H9 (cell line): ENCODE data around the gene TMPRSS7. TPM values are rescaled to one million over a fixed set of nuclear protein-coding genes. Genes with fewer than 3 reads are reported as not detected.

Experiments
- DNase-seq: peaks from one replicate; pipeline ENCODE4 v3.0.0-alpha.2; 2017
- H2AFZ ChIP-seq: one replicate; pipeline ENCODE4 v1.6.1; 2013; ENCODE audit warnings: mild to moderate bottlenecking, low read length, control low read depth, moderate library complexity
- H2AK5ac ChIP-seq: 2 replicates; pipeline ENCODE4 v1.6.1; 2013; ENCODE audit warnings: low read length, control low read depth, mixed read lengths; ENCODE audit not compliant: insufficient read length
- H2BK120ac ChIP-seq: one replicate; pipeline ENCODE4 v1.6.1; 2013; ENCODE audit warnings: low read depth, mild to moderate bottlenecking, low read length, control low read depth, inconsistent platforms; ENCODE audit not compliant: poor library complexity, severe bottlenecking
- H2BK12ac ChIP-seq: 2 replicates; pipeline ENCODE4 v1.6.1; 2013; ENCODE audit warnings: low read length, control low read depth, mixed read lengths, low read depth; ENCODE audit not compliant: insufficient read length
- H2BK15ac ChIP-seq: 2 replicates; pipeline ENCODE4 v1.6.1; 2013; ENCODE audit warnings: low read depth, low read length, control low read depth
- H2BK20ac ChIP-seq: one replicate; pipeline ENCODE4 v1.6.1; 2013; ENCODE audit warnings: low read depth, mild to moderate bottlenecking, low read length, control low read depth, inconsistent platforms; ENCODE audit not compliant: poor library complexity, severe bottlenecking
- H2BK5ac ChIP-seq: 2 replicates; pipeline ENCODE4 v1.6.1; 2013; ENCODE audit warnings: low read length, control low read depth, mixed read lengths; ENCODE audit not compliant: insufficient read length
- H3K14ac ChIP-seq: 2 replicates; pipeline ENCODE4 v1.6.1; 2013; ENCODE audit warnings: low read length, control low read depth; ENCODE audit not compliant: insufficient read depth
- H3K18ac ChIP-seq: 2 replicates; pipeline ENCODE4 v1.6.1; 2013; ENCODE audit warnings: low read depth, mild to moderate bottlenecking, mixed read lengths, low read length, control low read depth; ENCODE audit not compliant: insufficient read length
- H3K23ac ChIP-seq: 2 replicates; pipeline ENCODE4 v1.6.1; 2013; ENCODE audit warnings: low read length, control low read depth, mixed read lengths, low read depth; ENCODE audit not compliant: insufficient read length
- H3K23me2 ChIP-seq: 2 replicates; pipeline ENCODE4 v1.6.1; 2013; ENCODE audit warnings: low read depth, mild to moderate bottlenecking, mixed read lengths, low read length, control low read depth; ENCODE audit not compliant: insufficient read length, poor library complexity, severe bottlenecking
- H3K27ac ChIP-seq: 2 replicates; pipeline ENCODE4 v1.5.1; 2013; ENCODE audit warnings: low read length, control low read depth, mixed read lengths, low read depth; ENCODE audit not compliant: insufficient read length
- H3K27me3 ChIP-seq: 2 replicates; pipeline ENCODE4 v1.6.1; 2013; ENCODE audit warnings: low read length, control low read depth, inconsistent platforms; ENCODE audit not compliant: insufficient read depth
- H3K4ac ChIP-seq: 2 replicates; pipeline ENCODE4 v1.6.1; 2013; ENCODE audit warnings: low read depth, mild to moderate bottlenecking, control low read depth, inconsistent platforms, low read length, moderate library complexity
- H3K4me1 ChIP-seq: 2 replicates; pipeline ENCODE4 v1.6.1; 2013; ENCODE audit warnings: low read length, control low read depth, inconsistent platforms; ENCODE audit not compliant: insufficient read depth
- H3K4me2 ChIP-seq: 2 replicates; pipeline ENCODE4 v1.6.1; 2013; ENCODE audit warnings: low read length, control low read depth, mixed read lengths; ENCODE audit not compliant: insufficient read length, insufficient read depth
- H3K56ac ChIP-seq: 2 replicates; pipeline ENCODE4 v1.6.1; 2013; ENCODE audit warnings: low read depth, mild to moderate bottlenecking, mixed read lengths, low read length, control low read depth; ENCODE audit not compliant: insufficient read length
- H3K79me1 ChIP-seq: 2 replicates; pipeline ENCODE4 v1.6.1; 2013; ENCODE audit warnings: low read depth, mild to moderate bottlenecking, moderate library complexity, low read length, control low read depth, inconsistent platforms; ENCODE audit not compliant: insufficient read depth, poor library complexity, severe bottlenecking
- H3K79me2 ChIP-seq: 2 replicates; pipeline ENCODE4 v1.6.1; 2013; ENCODE audit warnings: low read length, control low read depth, inconsistent platforms; ENCODE audit not compliant: insufficient read depth
- H3K9ac ChIP-seq: 2 replicates; pipeline ENCODE4 v1.6.1; 2013; ENCODE audit warnings: low read length, control low read depth, mixed read lengths; ENCODE audit not compliant: insufficient read length; ENCODE audit errors: extremely low read depth
- H3K9me3 ChIP-seq: one replicate; pipeline ENCODE4 v1.6.1; 2013; ENCODE audit warnings: low read depth, low read length, inconsistent platforms; ENCODE audit not compliant: control insufficient read depth
- H3T11ph ChIP-seq: one replicate; pipeline ENCODE4 v1.6.1; 2013; ENCODE audit warnings: mild to moderate bottlenecking, low read length, control low read depth, inconsistent platforms
- H4K20me1 ChIP-seq: one replicate; pipeline ENCODE4 v1.6.1; 2013; ENCODE audit not compliant: control insufficient read depth, insufficient read length, insufficient read depth
- H4K5ac ChIP-seq: 2 replicates; pipeline ENCODE4 v1.6.1; 2013; ENCODE audit warnings: low read depth, mild to moderate bottlenecking, mixed read lengths, low read length, control low read depth; ENCODE audit not compliant: insufficient read length
- H4K8ac ChIP-seq: replicated peaks from 2 replicates; pipeline ENCODE4 v1.6.1; 2013; ENCODE audit warnings: low read length, control low read depth, mixed read lengths, low read depth; ENCODE audit not compliant: insufficient read length
- H4K91ac ChIP-seq: 2 replicates; pipeline ENCODE4 v1.6.1; 2013; ENCODE audit warnings: low read depth, mild to moderate bottlenecking, moderate library complexity, mixed read lengths, low read length, control low read depth; ENCODE audit not compliant: insufficient read length
- H3K27ac Mint-ChIP-seq, 3 experiments: 2 replicates in 2 of 3; 3 replicates in 1 of 3; pipeline ENCODE4 v1.8.0; 2020 to 2021; ENCODE audit warnings: mixed read lengths in 3 of 3, mild to moderate bottlenecking in 1 of 3, moderate library complexity in 1 of 3
- H3K27me3 Mint-ChIP-seq: 2 replicates; pipeline ENCODE4 v1.8.0; 2021; ENCODE audit warnings: low read depth, mild to moderate bottlenecking, moderate library complexity, mixed read lengths
- H3K36me3 Mint-ChIP-seq, 3 experiments: 2 replicates in 2 of 3; 3 replicates in 1 of 3; pipeline ENCODE4 v1.8.0; 2020 to 2021; ENCODE audit warnings: low read depth in 3 of 3, mixed read lengths in 3 of 3; ENCODE audit not compliant: insufficient read depth in 1 of 3
- H3K4me1 Mint-ChIP-seq, 2 experiments: 2 replicates each; pipeline ENCODE4 v1.8.0; 2020; ENCODE audit warnings: mixed read lengths in 2 of 2
- H3K4me3 Mint-ChIP-seq, 2 experiments: 2 replicates in 1 of 2; 3 replicates in 1 of 2; pipeline ENCODE4 v1.8.0; 2020 to 2021; ENCODE audit warnings: mild to moderate bottlenecking in 2 of 2, mixed read lengths in 2 of 2, moderate library complexity in 1 of 2
- H3K9me3 Mint-ChIP-seq, 2 experiments: 2 replicates in 1 of 2; 3 replicates in 1 of 2; pipeline ENCODE4 v1.8.0; 2020; ENCODE audit warnings: mild to moderate bottlenecking in 2 of 2, mixed read lengths in 2 of 2, moderate library complexity in 1 of 2
- CTCF ChIP-seq: fragments of 200-600 bp; sonication (generic); conservative IDR thresholded peaks from 3 replicates; pipeline ENCODE4 v1.8.0; 2021; ENCODE audit warnings: antibody characterized with exemption, mild to moderate bottlenecking
- whole genome bisulfite sequencing: extraction: QIAGEN DNeasy Blood & Tissue Kit; methylation state at CpG from one replicate; pipeline ENCODE4 v1.1.7; 2013; ENCODE audit warnings: missing lambda C conversion rate, low lambda C conversion rate, mixed read lengths; ENCODE audit not compliant: insufficient read length; ENCODE audit errors: extremely low coverage; 5-methylcytosine and 5-hydroxymethylcytosine counted together
- total RNA-seq: library from RNA; stranded (reverse); gene quantifications from 2 replicates; pipeline ENCODE4 v1.2.1, GENCODE V29; 2021

The TMPRSS7 gene
- total RNA-seq, 1 experiment from 2014 or later = not detected

GRCh38 chr3:112003321-112004080 lies 31.0 kb upstream of the TMPRSS7 start:
- H3K23me2 ChIP-seq = peaks cover 14% of the 10 kb centered on the region
- no peak overlapping the region for H3K14ac ChIP-seq
- H2BK20ac ChIP-seq = no peak overlapping the region
- Mint-ChIP-seq H3K9me3 (no peaks in the 10 kb centered on the region), H3K4me3 (no peak overlapping the region), H3K27me3 (peaks cover 12% of the 10 kb centered on the region), H3K36me3 (peaks cover 0 to 12% (median 5%) of the 10 kb centered on the region in 3 experiments; a peak in 4 of 7 replicates), H3K4me1 (peaks cover 30 to 49% of the 10 kb centered on the region in 2 experiments), H3K27ac (peak overlapping the region in 1 of 3 experiments; percentile 68; a peak in 1 of 7 replicates)
- no peaks in the 10 kb centered on the region for H3K79me1 ChIP-seq
- H3K23ac ChIP-seq = no peak overlapping the region
- H2BK15ac ChIP-seq = no peak overlapping the region
- H3K27me3 ChIP-seq = no peaks in the 10 kb centered on the region
- DNase-seq = no peak
- H2AFZ ChIP-seq = no peak overlapping the region
- no peak overlapping the region for H3K9ac ChIP-seq
- no peaks in the 10 kb centered on the region for H3K79me2 ChIP-seq
- no peaks in the 10 kb centered on the region for H4K20me1 ChIP-seq
- no peak overlapping the region for H4K8ac ChIP-seq
- no peak overlapping the region for H2AK5ac ChIP-seq
- no peak overlapping the region for H3K18ac ChIP-seq
- WGBS = no CpG with 5 or more reads among the region's 4 CpGs
- TF ChIP-seq CTCF = no peak
- H3K56ac ChIP-seq = no peak overlapping the region
- no peak overlapping the region for H2BK120ac ChIP-seq
- H4K5ac ChIP-seq = no peak overlapping the region
- no peak overlapping the region for H3T11ph ChIP-seq
- H3K4me2 ChIP-seq = no peak overlapping the region
- no peak overlapping the region for H2BK5ac ChIP-seq
- no peak overlapping the region for H2BK12ac ChIP-seq
- H3K4me1 ChIP-seq = 0 out of 2 replicates have a peak, but pooled peaks cover 7% of the 10 kb centered on the region
- H3K27ac ChIP-seq = no peak overlapping the region
- no peak overlapping the region for H4K91ac ChIP-seq
- H3K4ac ChIP-seq = no peak overlapping the region
- no peaks in the 10 kb centered on the region for H3K9me3 ChIP-seq
